CD1c-positive myeloid dendritic cell (primary cell): ENCODE results near the gene RPS16.

Experiments
- DNase-seq: peaks from one replicate; pipeline ENCODE4 v3.0.0-alpha.2; 2016; ENCODE audit errors: extremely low spot score

Gene RPS16

GRCh38 chr19:39422020-39422419 is 13.7 kb downstream of the RPS16 start:
- DNase-seq: no peak

DNA sequence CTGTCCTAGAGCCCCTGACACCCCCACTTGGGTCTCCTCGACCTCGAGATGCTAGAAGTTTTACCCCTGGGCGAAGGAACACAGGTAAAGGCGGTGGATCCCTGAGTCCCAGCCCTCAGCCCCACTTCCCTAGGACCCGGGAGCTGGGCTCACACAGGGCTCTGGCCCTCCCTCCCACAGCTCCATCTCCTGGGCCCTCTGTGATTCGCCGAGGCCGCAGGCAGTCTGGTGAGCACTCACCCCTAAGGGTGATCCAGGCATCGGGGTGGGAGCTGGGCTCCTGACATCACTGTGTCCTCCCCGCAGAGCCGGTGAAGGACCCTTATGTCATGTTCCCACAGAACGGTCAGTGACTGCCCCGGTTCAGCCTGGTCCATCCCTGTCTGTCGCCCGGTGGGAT is 15.0 kb downstream of the RPS16 start:
- DNase-seq: no peak

- no peak for DNase-seq
Observed at GRCh38 chr19:39419003-39419402, 16.7 kb downstream of the RPS16 start.

GRCh38 chr19:39417463-39418181 is 18.1 kb downstream of the RPS16 start:
- DNase-seq: no peak

GRCh38 chr19:39416152-39417120 is 19.3 kb downstream of the RPS16 start:
- DNase-seq: no peak

DNA sequence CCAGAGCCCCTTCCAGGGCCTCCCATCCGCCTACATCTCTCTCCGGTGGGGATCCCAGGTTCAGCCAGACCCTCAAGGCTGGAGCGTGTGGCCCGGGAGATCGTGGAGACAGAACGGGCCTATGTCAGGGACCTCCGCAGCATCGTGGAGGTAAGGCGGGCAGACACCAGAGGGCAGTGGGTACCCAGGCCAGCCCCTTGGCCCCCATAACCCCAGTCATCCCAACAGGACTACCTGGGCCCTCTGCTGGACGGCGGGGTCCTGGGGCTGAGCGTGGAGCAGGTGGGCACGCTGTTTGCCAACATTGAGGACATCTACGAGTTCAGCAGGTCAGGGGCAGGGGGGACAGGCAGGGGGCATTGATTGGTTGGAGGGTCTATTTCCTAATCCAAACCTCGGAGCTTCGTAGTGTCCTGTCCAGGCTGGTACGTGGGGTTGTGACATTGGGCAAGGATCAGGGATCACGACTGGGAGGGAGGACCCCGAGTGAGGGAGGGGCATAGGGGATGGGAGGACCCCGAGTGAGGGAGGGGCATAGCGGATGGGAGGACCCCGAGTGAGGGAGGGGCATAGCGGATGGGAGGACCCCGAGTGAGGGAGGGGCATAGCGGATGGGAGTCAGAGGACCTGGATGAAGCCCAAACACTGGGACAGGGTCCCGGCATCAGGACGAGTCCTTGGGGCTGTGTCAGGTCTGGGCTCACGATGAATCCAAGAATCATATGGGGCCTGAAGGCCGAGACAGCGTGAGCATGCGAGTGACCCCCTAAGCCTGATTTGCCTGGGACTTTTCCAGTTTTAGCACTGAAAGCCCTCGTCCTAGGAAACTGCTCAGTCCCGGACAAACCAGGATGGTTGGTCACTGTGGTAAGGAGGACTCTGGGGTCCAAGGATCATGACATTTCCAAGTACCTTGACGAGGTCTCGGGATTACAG is 20.4 kb downstream of the RPS16 start:
- no peak for DNase-seq

- DNase-seq: peak; percentile 29
Observed at GRCh38 chr19:39413911-39414608, 21.7 kb downstream of the RPS16 start.

- DNase-seq: no peak
Observed at GRCh38 chr19:39413272-39413910, 22.4 kb downstream of the RPS16 start.

DNA sequence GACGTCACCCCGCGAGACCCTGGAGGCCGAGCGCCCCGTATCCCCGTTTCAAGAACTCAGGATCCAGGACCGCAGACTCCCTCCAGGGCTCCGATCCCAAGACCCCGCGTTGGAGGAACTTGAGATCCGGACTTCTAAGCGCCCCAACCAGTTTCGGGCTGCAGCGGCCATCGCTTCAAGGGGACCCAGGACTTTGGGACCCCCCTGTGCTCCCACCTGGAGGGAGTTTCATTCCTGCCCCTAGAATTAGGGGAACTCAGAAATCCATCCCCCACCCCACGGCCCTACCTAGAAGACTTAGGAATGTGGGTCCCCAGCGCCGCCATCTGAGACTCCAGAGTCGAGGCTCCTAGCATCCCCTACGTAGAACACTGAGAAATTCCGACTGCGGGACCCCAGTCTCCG is 22.9 kb downstream of the RPS16 start:
- DNase-seq: peak; percentile 16

DNA sequence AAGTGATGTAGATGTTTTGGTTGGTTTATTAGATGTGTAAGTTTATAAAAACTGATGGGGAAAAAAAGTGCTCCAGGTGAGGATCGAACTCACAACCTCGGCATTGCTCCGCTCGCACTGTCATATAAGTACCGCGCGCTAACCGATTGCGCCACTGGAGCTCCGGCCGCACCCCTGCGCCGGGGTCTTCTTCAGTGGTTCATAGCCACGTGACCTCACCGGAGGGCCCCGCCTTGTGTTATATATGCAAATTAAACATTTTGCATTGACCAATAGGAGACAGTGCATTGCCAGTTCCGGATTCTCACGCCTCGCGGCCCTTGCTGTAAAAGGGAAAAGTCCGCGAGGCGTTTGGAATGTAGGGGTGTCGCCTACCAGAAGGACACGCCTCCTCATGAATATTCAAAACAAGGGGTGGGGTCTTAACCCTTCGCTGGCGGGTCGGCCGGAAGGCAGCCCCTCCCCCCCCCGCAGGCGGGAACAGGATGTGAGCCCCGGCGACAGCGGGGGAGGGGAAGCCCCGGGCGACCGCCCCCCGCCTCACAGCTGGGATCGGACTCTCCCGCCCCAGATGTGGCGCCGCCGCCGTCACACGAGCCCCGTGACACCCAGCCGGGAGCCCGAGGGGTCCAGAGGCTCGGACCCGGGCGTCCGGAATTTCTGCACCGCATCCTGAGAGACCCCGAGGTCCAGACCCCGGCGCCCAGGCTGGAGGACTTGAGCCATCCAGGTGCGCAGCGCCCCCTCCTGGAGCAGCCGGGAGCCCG is 23.5 kb downstream of the RPS16 start, which contains the start of gene PLEKHG2:
PLEKHG2 (plus strand) TSS at position 570 of the 767 bp plus-strand sequence. CDS start 1,418 bp downstream, outside the sequence.
- DNase-seq: peak; percentile 99

DNA sequence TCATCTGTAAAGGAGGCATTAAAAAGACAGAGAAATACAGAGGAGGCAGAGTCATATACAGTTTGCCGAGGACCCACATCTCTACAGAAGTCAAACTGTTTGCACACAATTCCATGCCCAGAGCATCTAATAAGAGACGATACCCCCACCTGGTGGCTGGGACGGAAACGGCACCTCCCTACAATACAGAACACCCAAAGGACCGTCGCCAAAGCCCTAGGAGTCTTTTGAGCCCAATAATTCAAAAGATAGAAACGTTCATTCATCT is 24.0 kb downstream of the RPS16 start:
- DNase-seq: peak; percentile 95

DNA sequence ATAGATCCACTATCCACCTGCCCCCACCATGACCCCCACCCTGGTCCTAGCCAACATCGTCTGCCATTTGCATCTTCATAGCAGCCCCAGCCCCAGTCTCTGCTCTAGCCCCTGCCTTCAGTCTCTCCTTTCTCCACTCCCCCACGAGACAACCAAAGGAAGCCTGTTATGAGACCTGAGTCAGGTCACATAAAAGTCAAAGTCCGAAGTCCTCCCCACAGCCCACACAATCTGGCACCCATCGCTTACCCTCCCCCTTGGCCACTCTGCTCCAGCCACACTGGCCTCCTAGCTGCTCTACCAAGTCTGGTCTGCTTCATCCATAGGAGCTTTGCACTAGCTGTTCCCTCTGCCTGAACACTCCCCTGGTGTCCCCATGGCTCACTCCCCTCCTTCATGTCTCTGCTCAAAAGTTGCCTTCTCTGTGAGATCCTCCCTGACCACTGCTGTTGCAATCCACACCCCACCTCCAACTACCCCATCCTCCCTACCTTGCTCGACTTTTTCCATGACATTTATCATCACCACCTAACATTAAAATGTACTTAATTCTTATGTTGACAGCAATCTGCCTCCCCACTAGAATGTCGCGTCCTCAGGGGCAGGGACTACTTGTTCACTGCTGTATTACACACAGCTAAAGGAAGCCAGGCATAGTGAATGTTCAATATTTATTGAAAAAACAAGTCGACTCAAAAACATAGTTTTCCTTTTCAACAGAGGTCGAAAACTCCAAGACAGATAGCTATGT is 24.5 kb downstream of the RPS16 start:
- DNase-seq: peak; percentile 52

- no peak for DNase-seq
Observed at GRCh38 chr19:39410831-39411080, 25.0 kb downstream of the RPS16 start.

- peak; percentile 78 for DNase-seq
Observed at GRCh38 chr19:39410017-39410830, 25.5 kb downstream of the RPS16 start.

DNA sequence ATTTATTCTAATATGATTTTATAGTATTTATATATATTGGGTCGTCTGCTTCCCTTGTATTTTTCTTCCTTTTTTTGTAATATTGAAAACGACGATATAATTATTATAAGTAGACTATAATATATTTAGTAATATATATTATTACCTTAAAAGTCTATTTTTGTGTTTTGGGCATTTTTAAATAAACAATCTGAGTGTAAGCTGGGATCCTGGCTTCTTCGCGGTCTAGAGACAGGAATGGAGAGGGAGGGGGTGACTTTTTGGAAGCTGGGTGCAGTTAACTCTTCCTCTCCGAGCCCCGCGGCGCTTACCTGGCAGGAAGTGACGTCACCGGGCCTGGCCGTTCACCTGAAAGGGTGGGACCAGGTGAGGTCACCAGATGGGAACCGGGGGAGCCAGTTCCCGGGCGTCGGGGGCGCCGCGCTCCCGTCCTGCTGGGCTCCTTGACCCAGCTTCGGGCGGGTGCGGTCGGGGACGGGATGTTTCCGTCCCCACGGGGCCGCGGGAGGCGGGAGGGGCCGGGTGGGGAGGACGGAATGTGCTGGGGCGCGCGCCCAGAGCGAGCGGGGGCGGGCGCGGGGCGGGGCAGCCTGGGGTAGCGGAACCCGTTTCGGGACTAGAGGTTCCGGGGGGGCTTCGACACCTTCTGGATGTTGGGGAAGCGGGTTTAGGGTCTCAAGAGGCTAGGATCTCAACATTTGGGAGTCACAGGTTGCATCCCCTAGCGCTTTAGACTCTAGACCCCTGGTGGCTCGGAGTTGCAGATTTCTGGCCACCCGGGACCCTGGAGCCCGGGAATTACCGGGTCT is 26.3 kb downstream of the RPS16 start:
- peak; percentile 83 for DNase-seq

DNA sequence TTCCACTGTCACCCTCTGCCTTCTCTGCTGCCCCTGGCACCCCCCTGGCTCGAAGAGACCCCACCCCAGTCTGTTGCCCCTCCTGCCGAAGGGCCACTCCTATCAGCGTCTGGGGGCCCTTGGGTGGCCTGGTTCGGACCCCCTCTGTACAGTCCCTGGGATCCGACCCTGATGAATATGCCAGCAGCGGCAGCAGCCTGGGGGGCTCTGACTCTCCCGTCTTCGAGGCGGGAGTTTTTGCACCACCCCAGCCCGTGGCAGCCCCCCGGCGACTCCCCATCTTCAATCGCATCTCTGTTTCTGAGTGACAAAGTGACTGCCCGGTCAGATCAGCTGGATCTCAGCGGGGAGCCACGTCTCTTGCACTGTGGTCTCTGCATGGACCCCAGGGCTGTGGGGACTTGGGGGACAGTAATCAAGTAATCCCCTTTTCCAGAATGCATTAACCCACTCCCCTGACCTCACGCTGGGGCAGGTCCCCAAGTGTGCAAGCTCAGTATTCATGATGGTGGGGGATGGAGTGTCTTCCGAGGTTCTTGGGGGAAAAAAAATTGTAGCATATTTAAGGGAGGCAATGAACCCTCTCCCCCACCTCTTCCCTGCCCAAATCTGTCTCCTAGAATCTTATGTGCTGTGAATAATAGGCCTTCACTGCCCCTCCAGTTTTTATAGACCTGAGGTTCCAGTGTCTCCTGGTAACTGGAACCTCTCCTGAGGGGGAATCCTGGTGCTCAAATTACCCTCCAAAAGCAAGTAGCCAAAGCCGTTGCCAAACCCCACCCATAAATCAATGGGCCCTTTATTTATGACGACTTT is 27.1 kb downstream of the RPS16 start:
- peak; percentile 21 for DNase-seq
